Measurements from ENCODE around the gene ALDOC.
"Not testable (repeated sequence)": the region's sequence is repeated elsewhere in the genome, so short reads cannot be mapped to it uniquely, and the experiment has no call there.

The ALDOC gene

DNA sequence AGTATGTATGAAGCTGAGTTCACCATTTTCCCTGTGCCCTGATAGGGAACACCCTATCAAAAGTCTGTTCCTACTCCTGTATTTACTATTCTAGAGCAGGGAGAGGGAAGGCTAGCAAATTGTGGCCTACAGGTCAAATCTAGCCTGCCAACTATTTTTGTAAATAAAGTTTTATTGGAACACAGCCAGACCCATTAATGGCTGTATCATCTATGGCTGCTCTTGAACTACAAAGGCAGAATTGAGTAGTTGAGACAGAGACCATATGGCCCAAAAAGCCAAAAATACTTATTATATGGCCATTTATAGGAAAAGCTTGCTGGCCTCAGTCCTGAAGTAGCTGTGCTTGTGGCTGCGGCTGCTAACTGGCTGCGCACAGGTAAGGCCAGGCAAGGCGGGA, 4.3 kb upstream of the ALDOC start:
- DNase-seq: no peak

DNA sequence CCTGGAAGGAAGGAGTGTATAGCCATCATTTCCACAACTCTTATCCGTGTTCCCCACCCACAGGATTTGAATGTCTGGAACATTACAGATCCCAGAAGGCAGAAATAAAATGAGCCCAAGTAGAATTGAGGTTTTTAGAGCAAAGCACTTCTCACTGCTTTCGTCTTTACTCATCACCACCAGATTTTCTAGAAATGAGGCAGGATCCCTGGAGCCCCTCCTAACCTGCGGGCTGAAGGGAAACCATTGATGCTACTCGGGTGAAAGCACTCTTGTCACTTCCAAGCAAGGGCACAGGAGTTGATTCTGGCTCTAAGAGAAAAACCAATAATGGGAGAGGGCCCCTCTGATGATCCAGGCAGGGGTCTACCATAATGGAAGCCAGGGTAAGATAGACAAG, 2.8 kb upstream of the ALDOC start:
- DNase-seq: no peak

DNA sequence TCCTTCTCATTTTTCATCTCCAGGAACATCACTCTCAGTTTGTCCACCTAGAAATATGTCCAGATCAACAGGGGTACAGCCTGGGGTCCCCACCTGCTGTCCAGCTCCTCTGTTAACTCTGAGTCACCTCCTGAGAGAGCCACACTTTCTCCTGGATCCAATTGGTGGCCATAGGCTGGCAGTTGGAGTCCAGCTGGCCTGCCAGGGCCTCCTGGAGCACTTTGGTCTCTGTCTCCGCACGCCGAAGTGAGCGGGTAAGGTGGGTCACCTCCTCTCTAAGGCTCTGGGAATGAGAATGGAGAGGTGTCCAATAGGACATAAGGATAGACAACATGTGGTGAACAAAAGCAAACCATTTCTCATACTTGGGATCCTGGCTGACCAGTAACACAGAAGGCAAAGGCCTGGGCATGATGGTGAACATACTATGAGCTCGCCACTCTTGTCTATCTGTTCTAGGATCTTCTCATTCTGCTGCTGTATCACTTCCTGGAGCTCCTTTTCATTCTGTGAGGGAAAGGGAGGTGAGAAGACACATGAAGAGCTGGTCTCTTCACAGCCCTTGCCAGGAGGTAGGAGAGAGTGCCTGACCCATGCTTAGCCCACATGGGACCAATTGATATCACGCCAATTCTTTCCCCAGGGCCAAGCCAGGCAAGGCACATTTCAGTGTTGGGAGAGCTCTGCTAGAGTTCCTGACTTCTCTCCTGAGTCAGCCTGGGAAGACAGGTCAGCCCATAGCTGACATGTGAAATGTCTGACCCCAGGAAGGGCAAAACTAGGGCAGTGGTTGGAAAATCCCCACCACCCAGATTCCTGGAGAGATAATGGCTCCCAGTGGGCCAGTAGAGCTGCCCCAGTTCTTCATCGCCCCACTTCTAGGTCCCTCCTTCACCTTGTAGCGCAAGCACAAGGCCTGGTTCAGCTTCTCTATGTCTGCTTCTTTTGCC, 1.8 kb upstream of the ALDOC start:
- no peak for DNase-seq

DNA sequence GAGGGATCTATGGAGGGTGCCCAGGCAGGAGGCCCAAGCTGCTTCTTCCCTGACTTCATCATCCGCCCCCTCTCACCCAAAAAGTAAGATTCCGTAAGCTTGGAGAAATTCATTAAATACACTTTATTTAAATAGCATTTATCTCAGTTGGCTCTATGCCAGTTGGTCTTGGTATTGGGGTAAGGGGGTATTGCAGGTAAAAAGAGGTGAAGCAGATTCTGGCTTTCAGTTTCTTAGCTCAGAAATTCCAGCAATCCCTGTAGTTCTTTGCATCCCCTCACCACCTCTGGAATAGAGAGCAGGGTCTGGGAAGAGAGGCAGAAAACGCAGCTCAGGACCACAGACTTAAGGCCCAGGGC, 750 bp upstream of the ALDOC start:
- DNase-seq: no peak

DNA sequence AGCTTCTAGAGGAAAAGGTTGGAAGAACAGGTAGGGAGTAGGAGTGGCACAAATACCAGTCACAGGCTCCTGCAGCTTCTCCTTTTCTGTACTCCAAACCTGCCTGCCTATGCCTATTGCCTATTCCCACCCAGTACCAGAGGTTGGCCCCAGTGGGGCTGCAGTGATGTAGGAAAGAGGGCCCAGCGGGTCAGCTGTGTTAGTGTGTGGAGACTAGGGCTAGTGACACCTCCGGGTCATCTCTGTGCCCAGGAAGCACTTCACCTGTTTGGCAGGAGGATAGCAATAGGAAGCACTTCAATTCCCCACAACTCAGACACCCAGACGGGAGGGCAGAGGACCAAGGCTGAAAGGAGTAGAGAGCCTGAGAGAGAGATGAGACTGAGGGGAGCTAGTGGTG, 679 bp downstream of the ALDOC start:
- not testable (repeated sequence) for DNase-seq

DNA sequence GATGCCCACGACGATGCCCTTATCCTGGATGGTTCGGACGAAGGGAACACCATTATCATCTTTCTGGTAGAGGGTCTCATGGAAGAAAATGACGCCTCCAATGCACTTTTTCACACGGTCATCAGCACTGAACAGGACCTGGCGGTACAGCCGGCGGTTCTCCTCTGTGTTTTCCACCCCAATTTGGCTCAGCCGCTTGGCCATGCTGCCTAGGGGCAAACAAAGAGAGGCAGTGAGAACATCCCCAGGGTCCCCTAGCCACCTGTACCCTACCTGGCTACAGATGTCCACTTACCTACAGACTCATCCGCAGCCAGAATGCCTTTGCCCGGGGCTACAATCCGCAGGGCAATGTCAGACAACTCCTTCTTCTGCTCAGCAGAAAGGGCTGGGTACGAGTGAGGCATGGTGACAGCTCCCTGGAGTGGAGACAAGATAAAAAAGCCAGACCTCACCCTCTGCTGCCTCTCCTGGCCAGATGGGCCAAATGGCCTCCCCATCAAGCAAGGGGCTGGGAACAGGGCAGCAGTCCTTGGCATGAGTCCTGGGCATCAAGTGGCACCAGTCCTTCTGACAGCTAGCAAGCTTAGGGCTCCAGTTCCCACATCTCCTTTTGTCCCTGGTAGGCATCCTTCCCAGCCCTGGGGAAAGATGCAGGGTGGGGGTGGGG, 1.4 kb downstream of the ALDOC start:
- DNase-seq: no peak

DNA sequence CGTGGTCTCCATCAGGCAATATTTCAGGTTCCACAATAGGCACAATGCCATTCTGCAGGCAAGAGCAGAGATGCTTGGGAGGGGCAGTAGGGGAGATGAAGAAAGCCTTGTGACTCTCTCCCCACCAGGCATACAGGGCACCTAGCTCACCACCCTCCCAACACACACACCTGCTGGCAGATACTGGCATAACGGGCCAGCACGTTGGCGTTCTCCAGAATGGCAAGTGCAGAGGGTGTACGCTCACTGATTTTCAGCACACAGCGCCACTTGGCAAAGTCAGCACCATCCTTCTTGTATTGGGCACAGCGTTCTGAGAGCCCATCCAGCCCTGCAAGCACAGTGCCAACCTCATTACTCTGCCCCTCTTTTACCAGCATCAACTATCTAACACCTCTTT, 2.2 kb downstream of the ALDOC start:
- no peak for DNase-seq

DNA sequence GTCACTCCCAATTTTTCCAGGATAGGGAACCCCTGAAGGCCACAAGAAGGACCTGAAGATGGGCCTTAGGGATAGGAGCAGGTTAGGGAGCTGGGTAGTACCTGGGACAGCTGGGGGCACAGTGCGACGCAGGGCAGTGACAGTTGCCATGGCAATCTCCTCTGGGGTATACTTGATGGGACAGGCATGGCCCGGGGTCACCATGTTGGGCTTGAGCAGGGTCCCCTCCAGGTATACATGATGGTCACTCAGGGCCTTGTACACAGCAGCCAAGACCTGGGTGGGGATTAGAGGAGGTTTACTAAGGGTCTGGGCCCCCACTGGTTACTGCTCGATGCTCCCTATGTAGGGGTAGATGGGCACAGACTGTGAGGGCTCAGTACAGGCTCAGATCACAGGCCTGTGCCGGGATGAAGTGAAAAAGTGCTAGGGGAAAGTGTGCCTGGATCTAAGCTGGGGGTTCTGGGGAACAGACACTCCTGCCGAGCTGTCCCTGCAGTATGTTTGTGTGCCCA, 2.7 kb downstream of the ALDOC start:
- no peak for DNase-seq

DNA sequence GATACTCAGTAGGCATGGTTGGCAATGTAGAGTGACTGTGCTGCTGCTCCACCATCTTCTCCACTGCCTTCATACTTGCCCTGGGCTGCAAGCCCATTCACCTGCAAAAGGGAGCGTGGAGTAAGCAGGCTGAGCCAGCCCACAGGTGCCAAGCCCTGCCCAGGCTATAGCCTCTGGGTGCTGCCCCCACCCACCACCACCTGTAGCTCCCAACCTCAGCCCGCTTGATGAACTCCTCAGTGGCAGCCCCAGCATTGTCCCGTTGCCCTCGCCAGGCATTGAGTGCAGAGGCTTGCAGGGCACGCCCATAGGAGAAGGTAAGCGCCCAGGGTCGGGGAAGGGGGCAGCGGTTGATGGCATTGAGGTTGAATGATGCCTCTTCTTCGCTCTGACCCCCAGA, 3.2 kb downstream of the ALDOC start:
- no peak for DNase-seq

DNA sequence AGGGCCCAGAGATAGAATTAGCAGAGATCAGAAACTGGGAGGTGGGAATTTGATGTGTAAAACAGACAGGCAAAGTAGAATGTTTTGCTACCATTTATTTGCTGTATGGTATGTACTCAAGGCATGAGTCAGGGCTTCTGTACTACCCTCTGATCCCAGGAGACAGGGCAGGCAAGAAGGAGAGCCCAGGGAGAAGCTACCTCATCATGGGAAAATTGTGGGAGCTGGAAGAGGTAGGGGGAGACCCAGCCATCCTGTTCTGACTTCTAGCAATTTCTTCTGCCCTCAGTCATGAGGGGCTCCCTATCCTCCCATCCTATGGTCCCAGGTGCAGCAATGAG, 3.7 kb downstream of the ALDOC start:
- no peak for DNase-seq

DNA sequence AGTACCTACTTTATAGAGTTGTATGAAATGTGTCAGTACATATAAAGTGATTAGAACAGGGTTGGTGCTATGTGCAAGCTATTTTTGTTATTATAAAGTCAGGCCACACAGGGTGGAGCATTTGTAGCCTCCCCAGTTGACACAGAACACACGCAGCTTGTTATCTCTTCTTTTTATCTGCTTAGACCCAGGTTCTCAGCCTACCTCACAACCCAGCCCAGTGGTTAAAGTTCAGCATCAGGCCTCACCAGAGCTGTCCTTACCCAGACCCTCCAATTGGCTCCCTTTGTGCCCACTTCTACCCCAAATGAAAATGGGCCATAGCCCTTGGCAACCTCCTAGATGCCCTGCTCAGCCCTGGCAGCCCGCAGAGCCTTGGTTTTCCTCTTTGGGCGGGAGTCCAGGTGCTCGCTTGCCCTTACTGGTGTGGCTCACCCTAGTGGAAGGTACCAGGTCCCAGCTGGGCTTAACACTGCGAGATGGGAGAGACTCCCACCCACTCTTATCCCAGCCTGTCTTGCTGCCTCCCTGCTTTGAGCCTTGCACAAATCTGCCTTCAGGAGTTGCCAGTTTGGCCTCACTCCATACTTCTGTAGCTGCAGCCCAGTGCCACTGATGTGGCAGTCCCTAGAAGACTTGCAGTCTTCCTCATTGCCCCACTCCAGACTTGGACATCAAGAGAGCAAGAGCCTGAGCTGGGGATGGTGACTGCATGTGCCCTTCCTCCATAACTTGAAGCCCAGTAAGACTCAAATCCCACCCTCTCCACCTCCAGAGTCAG, 4.2 kb downstream of the ALDOC start:
- DNase-seq: no peak

DNA sequence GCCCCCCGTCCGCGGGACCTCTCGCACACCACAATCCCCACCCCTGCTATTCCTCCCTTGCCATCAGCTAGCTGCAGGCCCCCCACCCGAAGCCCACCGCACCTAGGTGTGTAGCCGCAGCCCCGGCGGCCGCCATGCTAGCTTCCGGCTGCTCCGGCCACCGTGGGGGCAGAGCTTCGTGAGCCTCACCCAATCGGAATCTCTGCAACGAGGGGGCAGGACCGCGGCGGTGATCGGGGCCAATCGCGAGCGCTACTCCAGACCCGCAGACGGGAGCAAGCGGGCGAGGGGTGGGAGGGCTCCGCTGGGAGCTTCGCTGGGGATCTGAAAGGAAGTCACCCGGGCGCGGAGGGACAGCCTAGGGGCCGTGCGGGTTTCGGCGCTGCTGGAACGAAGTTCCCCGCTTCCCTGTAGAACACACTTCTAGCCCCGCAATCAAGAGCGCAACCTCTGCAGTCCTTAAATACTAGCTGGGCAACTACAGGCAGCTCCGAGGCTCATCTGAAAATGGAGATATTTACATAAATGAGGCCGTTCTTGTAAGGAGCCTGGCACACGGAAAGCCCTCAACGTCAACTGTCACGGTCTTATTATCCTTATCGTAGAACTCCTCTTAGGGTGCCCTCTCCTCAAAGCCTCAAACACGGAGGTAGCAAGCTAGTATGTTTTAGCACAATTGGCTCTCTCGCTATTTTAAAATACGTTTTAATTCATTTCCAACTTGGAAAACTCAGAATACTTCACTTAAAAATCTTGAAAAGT, 5.2 kb downstream of the ALDOC start, which contains the start of gene PIGS:
PIGS (minus strand) TSS at position 164 of the 762 bp plus-strand sequence; CDS start at position 136, 28 bp downstream.
- DNase-seq: peak; percentile 97

DNA sequence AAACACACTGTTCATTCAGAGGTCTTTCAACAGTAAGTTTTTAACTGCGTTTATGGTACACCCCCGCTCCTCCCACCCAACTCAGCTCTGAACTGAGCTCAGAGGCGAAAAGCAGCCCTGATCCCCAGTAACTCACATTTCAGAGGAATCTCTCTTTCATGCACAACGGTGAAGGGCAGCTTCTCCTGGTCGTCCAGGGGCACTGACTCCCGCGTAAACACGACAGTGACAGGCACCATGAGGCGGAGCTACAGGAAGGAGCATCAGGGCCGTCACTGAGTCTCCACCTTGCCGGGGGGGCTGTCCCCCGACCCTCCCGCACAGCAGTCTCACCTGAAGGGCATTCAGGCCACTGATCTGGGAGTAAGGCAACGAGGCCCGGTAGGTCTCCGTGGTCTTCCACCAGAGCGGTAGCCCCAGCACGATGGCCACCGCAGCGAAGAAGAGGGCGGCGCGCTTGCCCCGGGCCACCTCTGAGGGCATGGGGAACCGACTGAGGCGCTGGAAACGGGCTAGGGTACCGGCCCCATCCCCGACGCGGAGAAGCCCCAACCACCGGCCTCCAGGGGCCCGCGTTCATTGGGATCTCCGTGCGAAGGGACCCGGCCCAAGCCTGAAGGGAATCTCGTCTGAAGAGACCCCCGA, 5.9 kb downstream of the ALDOC start:
- DNase-seq: no peak

DNA sequence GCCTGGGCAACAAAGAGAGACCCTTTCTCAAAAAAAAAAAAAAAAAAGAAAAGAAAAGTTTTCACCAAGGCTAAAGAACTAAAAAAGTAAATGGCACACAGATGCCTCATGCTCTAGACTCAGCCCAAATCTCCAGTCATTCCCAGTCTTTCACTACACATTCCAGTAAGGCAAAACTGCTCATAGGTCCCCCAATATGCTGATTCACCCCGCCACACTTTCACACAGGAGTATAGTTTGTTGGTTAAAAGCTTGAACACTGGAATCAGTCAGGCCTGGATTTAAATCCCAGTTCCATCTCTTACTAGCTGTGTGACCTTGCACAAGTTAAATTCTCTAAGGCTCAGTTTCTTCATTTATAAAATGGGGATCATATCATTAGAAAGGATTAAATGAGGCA, 7.2 kb downstream of the ALDOC start:
- no peak for DNase-seq

DNA sequence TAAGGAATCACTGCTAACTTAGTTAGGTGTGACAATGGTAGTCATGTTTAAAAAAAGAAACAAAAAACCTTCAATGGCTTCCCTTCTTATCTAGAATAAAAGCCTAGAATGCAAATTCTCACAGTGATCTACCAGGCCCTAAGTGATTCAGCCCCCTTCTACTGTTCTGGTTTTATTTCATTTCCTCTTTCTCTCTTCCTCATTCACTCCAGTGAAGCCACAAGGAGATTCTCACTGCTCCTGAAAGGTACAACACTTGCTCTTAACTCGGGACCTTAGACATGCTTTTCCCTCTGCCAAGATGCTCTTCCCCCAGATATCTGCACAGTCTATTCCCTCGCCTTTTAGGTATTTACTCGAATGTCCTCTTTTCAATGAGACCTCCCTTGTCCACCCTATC, 9.1 kb downstream of the ALDOC start:
- DNase-seq: peak; percentile 67

DNA sequence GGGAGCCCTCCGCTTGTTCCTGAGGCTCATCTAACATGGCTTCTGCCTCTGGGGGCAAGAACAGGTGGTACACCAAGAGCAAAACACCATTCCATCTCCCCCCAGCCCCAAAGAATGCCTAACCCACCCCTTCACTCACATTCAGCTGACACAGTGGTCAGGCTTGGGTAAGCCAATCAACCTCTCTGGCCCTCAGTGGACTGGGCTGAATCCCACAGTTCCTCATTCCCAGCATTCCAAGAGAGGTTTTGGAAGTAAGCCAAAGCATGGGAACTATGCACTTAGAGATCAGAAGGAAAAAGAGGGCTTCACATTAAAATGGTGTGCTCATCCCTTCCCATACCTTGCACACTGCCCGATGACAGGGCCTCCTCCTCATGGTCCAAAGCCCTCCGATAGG, 13.2 kb downstream of the ALDOC start:
- no peak for DNase-seq

DNA sequence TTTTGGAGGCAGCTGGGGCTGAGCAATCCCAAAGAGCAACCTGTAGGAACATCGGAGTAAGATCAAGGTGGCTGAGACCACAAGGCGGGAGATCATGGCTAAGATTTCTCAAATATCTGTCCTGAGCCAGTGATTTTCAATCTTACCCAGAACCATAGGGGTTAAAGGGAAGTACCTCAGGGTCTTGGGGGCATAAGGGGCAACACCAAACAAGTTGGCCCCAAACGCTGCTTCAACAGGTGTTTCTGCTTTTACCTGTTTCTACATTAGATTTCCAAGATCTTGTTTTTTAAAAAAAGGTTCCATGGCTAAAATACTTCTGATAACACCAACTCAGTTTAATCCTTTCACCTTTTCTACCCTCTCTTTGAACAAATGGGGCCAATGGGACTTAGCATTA, 21.7 kb downstream of the ALDOC start:
- DNase-seq: no peak

DNA sequence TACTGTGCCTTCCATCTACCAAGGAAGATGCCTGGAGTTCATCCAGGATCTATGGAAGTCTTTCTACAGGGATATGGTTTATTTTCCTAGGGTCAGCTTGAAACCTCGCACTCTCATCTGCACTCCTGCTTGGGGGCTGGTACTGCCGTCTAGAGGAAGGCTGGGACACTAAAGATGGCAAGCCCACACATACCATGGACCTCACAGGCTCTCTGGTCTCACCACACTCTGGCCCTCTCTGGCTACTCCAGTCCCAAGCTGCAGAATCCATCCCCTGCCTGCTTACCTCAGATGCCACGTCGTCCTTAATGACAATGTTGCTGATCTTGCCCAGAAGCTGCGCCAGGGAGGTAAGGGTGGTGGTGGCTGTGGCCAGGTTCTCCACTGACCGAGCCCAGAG, 22.1 kb downstream of the ALDOC start:
- no peak for DNase-seq

DNA sequence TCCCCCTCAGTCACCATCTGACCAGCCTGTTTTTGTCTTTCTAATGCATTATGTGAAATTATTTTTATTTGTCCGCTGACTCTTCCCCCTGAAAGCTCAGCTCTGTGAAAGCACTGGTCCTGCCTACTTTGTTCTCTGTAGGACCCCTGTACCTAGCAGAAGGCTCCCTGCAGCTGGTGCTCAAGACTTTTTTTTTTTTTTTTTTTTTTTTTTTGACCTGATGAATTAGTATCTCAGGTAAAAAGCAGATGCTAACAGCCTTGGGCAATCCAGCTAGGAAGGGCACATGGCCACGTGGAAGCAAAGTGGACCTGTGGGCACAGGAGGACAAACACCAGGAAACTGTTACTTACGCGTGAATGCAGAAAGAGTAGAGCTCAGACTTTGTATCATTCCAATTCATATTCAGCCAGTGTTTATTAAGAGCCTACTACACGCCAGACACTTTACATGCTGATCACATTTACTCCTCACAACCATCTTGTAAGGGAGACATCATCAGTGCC, 23.6 kb downstream of the ALDOC start:
- DNase-seq: no peak

DNA sequence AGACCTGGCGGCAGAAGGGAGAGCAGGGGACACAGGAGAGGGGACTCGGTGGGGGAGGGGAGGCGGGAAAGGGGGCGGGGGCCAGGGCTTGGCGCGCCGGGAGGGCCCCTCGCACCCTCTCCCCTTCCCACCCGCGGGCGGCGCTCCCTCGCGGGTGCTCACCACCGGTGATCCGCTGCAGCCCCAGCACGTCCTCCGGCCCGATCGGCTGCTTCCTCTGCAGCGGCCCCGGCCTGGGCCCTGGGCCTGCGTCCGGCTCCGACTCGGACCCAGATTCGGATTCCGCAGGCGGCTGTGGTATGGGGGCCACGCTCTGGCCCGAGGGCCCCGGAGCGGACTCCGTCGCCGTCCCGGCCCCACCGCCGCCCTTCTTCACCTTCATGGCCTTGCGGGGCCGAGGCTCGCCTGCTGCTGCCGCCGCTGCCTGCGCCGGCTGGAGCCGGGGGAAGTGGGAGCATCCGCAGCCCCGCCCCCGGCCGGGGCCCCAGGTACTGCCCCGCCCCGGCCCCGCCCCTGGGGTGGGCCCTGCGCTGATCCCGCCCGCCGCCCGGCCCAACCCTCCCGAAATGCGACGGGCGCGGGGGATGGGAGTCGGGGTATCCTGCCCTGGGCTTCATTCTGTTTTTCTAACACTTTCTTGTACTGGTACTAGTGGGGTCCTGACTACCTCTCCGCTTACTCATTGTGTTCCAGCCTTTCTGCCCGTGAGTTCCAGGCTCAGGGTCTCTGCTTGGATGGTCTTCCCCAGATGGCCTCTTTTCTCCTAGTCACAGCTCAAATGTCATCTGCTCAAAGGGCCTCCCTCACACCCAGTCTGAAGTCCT, 24.3 kb downstream of the ALDOC start, which contains the start of gene UNC119:
UNC119 (minus strand) TSS at position 449 of the 824 bp plus-strand sequence; CDS start at position 382, 67 bp downstream.
- DNase-seq: peak; percentile 88
